Activated CD4-positive, alpha-beta T cell treated with anti-CD3 and anti-CD28 coated beads, Interleukin-2, amount 50 U/mL, for 24 hours (primary cell): Measurements from ENCODE around the gene DNAH3.

Experiments
- DNase-seq, 2 donors: peaks; one replicate each; pipeline ENCODE4 v3.0.0-alpha.2; 2020; ENCODE audit warnings: low read depth in 1 of 2, low spot score in 1 of 2

DNAH3 gene

DNA sequence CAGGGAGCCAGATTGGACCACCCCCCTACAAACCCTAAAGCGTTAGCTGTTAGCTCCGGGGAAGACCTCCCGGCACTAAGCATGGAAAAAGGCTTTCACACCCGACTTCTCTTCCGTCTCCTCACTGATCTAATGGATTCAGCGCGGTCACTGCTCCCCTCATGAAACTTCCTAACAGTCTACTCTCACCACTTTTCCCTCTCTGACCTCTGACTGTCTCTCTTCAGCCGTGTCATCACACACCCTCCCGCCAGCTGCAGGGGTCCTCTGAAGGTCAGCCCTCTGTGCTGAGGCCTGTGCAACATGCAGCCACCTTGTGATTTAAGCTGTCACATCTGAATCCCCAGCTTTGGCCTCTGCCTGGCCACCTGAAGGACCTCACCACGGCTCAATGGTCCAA, 234.4 kb downstream of the DNAH3 start:
- DNase-seq, result no peak

DNA sequence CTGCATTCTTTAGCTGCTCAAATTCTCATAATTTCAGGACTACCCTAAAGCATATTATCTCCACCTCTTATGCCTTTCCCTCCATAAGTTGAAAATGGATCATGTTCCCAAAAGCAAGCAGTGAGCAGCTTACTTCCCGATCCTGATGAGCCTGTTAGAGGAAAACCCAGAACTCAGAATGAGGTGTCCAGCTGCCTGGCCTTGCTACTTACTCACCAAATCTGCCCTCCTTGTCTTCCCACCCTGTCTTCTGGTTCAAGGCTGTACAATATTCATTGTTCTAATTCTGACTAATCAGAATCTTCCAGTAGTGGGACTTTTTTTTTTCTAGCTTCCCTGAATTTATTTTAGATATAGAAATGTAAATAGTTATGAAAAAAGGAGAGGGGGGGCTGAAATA, 239.3 kb downstream of the DNAH3 start:
- DNase-seq, result no peak

DNA sequence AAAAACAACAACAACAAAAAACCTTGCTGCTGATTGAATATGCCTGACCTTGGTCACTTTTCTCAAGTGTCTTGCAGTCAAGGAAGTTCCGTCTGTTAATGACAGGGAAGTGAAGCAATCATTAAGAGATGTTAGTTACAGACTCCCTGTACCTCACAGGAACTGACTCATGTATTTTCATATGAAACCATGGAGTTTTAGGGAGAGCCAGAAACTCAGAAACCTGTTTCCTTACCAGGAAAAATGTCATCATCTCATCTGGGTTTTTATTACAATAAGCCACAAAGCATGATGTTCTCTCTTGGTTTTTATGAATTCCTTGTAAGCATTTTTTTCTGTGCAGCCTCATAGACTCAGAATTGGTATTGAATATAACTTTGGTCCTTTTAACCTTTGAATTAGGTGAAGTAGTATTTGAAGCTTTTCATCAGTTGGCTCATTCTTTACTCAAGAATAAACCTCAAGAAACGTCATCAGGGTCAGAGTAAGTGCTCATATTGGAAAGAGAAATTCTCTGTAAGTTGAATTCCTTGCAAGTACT, 239.8 kb downstream of the DNAH3 start:
- no peak for DNase-seq

DNA sequence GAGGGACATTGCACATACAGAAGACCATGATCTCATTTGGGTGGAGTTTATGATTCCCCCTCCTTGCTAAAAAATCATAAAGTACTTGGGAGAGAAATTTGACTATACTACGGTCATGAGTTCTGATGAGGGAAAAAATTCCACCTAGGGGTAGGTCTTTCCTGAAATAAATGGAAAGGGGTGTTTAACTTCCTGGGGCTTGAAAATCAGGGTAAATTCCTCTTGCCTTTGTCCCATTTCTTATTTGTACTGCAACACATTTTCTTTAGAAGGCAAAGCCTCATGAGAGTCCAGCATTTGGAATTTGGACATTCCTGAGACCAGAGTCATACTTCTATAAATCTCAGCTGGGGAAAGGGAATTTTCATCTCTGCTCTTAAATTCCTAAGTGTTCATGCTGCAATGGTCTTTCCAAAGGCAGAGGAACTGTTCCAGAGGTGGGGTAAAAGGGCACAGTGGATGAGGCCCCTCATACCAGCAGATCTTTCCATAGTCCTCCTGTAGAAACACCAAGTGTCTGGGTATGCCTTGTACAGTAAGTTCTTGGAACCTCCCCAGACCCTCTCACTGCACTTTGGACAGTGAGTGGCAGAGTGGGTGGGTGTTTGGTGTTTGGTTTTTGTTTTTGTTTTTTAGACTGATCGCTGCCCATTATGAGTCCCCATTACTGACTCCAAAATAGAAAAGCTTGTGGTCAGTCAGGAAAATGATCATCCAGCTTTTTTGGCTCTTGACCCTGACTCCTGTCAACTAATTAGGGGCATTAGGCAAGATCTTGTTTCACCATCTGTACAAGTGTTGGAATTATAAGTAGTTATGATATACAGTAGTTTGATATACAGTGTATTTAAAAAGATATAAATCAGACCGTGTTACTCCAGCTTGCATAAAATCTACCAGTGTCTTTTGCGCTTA, 244.0 kb downstream of the DNAH3 start:
- DNase-seq, result no peak

DNA sequence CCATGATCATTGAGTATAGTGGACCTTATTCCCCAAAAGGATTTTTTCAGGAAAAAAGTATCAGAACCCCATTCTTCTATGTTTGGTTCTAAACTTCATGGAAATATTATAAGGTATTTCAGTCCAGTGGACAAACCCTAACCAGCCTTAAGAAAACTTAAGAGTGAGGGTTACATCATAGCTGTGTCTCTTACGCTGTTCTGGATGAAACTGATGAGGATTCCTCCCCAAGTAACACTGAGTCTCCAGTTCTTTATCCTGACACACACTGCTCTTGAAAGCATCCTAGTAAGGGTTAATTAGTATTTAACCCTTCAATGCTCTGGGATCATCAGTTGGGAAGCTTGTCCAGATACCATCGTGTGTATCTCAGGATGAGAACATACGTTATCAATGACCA, 245.1 kb downstream of the DNAH3 start:
- DNase-seq, result no peak

DNA sequence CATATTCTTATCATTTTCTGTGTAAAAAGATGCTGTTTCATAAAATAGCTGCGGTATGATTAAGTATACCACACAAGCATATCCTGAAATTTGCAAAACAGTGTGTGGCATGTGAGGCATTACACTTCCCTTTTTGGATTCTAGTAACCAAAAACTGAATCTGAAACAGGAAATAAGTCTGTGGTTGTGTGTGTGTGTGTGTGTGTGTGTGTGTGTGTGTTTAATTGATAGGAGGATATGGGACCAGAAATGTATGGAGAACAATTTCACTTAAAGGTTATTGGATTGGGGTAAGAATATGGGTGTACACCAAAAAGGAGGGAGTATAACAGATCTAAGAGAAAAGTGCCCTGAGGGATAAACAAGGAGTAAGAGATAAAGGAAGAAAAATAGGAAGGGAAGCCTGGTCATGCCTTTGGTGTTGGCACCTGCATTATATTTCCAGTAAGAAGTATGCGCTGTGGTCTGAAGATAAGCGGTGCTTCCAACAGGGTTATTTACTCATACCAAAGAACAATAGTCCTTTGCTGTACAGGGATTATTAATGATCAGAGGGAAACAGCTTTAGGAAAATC, 246.1 kb downstream of the DNAH3 start:
- peak in 1 of 2 donors; percentile 20 for DNase-seq

DNA sequence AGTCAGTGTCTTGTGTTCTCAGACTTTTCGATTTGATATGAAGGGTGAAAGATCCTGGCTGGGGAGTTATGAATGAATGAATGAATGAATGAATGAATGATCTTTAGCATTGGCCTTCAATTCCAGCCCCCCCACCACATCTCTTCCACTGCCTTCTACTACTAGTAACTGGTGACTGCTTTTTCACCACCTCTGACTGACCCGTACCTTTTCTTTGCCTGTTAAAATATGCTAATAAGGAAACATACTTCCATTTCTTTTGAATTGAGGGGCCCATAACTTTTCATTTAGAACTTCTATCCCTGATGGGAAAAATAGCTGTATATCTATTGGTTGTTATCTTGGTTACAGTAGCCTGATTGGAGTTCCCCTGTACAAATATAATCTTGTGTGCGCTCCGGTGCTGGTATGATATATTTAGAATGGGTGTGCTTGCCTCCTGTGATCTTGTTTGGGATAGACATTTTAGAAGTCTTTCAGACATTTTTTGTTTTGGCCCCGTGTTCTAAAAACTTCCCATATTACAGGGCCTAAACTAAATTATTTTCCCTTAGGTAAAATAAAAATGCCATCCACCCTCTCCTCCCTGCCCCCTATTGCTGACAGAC, 246.6 kb downstream of the DNAH3 start:
- no peak for DNase-seq

DNA sequence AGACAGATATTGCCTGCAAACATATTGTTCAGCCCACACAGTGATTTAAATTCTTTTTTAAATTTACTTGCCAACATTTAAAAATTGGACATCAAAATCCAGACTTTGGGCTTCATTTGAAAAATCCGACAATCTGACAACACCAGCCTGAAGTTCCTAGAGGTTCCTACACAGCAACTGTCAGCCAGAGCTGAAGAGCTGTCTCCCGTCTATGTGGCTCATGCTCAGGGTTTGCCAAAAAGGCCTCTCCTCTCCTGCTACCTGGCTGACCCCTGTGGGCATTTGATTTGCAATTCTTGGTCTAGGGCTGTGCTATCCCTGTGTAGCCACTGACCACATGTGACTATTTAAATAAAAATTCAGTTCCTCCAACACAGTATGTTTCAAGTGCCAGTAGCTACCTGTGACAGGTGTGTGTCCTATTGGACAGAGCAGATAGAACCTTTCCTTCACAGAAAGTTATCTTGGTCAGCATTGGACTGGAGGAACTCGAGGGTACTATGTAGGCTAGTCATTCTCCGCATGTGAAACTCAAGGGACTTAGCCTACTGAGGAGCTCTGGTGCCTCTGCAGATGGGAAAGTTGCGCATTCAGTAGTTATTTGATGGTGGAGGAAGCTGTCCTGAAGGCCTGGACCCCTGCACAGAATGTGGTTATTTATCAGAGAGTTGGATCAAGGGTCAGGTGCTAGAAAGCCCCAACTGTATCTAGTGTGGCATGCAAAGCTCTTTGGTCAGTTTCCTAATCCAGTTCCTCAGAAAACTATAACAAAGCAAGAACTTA, 247.3 kb downstream of the DNAH3 start:
- DNase-seq, result no peak

DNA sequence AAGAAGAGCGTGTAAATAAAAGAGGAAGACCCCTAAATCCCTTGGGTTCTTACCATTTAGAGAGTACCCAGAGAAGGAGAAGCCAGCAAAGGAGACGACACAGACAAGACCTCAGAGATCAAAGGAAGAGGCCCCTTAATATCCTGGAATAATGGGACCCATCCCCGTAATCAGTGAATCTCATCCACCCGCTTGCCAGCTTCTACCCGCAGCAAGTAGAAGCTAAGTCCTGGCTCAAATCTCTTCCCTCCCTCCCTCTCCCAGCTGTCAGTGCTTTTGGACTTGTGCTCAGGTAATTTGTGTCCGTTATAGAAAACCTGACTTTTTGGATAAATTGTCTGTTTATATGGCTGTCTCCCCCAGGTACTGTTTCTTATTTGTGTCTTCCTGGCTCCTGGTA, 248.2 kb downstream of the DNAH3 start:
- DNase-seq, result no peak

DNA sequence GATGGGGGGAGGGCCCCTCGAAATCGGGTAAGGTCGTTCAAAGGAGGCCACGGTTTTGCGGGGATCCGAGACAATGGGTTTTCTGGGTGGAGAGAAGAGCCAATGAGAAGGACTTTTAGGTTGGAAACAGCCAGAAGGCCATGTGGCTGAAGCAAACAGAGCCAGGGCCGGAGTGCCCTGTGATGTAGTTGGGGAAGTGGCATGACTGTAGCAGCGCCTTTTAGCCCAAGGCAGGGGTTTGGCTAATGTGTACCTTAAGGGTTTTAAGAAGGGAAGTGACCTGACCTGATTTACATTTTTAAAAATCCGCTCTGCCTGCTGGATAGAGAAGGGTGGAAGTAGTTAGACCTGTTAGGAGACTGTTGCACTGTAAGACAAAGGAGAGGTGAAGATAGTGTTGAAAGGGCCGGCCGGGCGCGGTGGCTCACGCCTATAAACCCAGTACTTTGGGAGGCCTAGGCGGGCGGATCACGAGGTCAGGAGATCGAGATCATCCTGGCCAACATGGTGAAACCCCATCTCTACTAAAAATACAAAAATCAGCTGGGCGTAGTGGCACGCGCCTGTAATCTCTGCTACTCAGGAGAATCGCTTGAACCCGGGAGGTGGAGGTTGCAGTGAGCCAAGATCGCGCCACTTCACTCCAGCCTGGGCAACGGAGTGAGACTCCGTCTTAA, 249.1 kb downstream of the DNAH3 start:
- DNase-seq, result no peak

DNA sequence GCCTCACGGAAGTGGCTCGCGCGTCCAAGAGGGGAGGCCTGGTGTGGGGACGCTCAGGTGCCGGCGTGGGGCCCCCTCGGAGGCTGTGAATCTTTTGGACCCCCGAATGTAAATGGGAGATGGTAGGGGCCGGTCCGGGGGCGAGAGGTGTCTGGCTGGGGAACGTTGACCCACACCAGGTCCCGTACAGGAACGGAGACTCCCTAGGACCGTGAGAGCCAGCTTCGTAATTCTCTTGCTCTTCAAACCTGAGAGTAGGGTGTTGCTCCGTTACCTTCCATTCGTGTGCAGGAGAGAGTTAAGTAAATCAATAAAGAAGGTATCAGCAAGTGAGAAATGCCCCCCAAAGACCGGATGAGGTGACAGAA, 249.6 kb downstream of the DNAH3 start:
- no peak for DNase-seq

DNA sequence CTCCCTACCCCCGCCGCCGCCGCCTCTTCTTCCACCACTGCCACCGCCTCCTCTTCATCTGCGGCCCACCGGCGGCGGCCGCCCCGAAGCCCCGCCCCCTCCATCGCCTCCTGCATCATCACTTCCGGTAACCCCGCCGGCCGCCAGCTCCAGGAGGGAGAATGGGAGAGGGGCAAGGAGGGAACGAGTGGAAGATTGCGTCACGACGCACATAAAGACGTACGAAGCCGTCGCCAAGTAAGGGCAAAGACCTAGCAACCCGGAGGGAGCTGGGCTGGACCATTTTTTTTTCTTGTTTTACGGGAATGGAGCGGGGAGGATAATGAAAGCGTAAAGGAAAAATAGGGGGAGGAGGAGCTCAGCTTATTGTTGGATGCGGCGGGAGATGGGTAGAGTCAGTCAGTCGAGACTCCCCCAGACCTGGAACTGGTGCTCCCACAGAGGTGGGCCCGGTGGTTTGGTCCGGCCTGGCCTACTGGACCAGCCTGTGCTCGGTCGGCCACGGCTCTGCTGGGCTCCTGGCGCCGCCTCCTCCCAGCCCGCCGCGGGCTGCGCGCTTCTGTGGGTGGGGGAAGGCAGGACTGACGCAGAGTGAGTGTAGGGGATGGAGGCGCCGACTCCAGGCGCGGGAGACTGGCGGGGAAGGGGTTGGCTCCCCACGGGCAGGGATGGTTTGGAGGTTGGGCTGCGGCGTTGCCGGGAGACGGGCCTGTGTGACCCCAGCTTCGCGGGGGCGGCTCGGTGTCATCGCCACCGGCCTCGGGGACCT, 250.2 kb downstream of the DNAH3 start, which contains the start of the genes DCUN1D3 and LYRM1:
Gene DCUN1D3, minus strand, starts transcription at position 60 of the 769 bp plus-strand sequence. CDS start 37,820 bp downstream, outside the sequence.
Gene LYRM1, plus strand, starts transcription at position 473 of the 769 bp plus-strand sequence. CDS start 14,785 bp downstream, outside the sequence.
- peak; percentile 80 to 89 for DNase-seq

DNA sequence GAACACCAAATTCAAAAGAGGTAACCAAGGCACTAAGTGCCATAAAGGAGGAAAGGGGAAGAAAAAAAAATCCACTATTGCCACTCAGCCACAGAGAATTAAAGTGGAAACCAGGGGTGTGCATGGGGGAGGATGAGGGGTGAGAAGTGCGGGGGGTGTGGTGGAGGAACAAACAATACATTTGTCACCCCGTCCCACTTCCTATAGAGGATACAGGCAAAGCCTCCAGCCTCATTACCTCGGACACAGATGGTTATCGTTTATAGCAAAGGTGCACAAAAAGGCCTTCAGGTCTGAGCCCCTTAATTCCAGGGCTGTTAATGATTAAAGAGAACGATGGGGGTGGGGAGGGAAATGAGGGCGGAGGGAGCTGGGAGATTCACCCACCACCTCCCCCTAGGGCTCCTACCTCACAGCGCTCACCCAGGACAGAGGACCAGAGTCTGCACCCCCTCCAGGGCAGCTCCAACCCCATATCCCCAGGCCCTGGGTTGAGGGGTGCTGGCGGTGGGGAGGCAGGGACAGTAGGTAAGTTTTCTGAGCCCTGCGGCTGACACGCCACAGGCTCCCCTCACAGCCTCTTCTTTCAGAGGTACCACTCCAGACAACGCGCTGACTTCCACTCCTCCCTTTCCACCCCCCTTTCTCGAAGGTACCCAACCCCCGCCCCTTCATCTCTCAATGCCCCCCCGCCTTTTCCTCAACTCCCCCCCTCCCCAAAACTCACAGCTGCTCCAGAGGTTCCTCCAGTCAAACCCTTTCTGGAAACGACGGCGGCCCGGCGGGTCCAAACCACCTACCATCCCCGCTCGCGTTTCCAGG, 251.0 kb downstream of the DNAH3 start:
- no peak for DNase-seq

DNA sequence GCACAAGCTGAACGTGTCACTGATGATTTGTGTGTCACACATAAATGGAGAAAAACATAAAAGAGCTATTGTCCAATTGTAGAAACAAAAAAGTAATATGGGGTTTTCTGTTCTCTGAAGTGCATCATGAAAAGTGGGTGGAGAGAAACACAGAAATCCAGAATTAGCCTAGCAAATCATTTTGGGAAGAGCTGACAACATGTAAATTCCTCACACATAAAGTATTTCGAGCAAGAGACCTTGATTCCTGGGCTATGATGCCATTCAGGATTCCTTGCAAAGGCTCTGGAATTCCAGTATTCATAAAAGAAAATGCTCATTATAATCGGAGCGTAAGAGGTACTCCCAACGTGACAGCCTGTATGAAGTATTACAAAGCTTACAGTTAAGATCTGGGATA, 251.6 kb downstream of the DNAH3 start:
- DNase-seq, result no peak

DNA sequence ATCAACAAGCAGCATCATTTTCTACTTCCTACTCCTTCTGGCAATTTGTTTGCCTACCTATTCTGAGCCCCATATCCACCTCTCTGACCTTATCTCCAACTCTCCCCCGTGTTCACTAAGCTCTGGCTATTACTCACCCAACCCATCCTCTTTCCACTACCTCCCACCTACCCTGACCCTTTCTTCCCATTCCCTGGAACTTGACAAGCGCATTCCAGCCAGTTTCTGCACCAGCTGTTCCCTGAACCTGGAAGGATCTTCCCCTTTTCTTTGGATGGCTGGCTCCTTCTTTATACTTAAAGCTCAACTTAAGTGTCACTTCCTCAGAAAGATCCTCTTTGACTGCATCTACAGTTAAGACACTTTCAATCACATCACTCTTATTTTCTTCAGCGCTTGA, 252.7 kb downstream of the DNAH3 start:
- DNase-seq, result no peak

DNA sequence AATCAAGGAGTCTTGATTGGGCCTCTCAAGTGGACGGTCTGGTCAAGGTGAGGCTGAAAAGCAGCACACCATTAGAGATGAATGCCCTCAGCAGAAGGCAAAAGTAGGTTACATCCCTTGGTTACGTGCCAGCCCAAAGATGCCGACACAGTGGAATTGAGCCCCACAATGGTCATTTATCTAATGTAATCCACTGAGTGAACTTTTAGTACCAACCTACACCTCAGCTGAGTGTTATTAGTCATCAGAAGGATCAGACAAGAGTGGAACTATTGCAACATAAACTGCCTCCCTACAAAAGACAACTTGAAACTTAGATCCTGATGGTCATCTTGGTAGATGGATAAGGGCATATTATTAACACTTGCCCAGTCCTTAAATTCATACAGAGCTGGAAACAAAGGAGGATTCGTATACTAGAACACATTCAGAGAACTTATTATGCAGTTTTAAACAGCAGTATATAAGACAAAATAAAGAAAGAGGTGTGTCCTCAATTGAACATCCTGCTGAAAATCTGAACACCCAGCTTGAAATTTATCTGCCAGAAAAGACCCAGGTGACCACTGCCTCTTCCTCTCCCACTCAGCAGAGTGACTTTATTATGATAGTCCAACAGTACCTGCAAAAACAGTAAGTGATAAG, 253.3 kb downstream of the DNAH3 start:
- DNase-seq, result no peak

DNA sequence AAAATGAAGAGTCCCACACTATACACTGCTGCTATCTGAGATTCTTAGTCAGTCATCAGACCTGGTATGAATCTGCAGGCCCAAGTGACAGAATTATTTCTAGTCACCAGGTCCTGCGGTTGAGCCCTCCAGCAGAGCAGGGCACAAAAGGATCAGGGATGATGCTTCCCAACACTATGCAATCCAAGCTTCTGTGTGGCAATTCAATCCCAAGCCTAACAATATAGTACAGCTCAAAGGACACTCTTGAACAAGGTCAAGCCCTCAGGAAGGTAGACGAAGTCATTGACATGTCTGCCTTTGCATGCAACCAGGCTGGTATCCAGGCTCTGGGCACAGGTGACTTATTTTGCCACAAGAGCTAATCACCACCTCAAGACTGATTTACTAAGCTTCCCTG, 256.3 kb downstream of the DNAH3 start:
- no peak for DNase-seq

DNA sequence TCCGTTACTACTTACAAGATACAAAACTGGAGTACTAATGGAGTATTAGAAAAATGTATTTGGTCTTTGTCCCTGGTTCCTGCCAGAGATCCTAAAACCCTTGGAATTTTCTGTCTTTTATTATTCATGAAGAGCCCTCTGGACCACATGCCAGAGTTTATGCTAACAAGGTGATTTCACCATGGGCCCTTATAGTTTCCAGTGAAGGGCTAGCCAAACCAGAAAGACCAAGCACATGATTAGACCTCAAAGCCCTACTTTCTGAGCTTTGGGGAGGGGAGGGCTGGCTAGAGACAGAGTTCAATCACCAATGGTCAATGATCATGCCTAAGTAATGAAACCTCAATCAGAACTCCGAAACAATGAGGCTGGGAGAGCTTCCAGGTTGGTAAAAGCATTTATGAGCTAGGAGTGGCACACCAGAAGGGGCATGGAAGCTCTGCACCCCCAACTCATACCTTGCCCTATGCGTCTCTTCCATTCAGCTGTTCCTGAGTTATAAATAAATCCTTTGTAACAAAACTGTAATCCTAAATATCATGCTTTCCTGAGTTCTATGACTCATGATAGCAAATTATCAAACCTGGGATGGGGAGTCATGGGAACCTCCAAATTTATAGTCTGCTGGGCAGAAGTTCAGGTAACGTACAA, 260.9 kb downstream of the DNAH3 start:
- DNase-seq, result no peak
